GM12864 (cell line): ENCODE results near the gene ZNF416.
A peak's percentile ranks its signal among the peaks of the same experiment; 100 is the strongest.

Source experiments
- DNase-seq: peaks from one replicate; pipeline ENCODE4 v3.0.0-alpha.2; 2011; ENCODE audit warnings: low read depth
- H3K4me3 ChIP-seq: 2 replicates; pipeline ENCODE4 v1.5.1; 2011; ENCODE audit warnings: mild to moderate bottlenecking, low read depth, low read length, control low read depth
- TF ChIP-seq, protein P1 (sequence below): IDR thresholded peaks from 2 replicates; pipeline ENCODE4 v1.5.1; 2011; ENCODE audit warnings: low read depth, mild to moderate bottlenecking, moderate library complexity, low read length, control low read depth, inconsistent platforms; ENCODE audit errors: missing control alignments

ZNF416 gene

DNA sequence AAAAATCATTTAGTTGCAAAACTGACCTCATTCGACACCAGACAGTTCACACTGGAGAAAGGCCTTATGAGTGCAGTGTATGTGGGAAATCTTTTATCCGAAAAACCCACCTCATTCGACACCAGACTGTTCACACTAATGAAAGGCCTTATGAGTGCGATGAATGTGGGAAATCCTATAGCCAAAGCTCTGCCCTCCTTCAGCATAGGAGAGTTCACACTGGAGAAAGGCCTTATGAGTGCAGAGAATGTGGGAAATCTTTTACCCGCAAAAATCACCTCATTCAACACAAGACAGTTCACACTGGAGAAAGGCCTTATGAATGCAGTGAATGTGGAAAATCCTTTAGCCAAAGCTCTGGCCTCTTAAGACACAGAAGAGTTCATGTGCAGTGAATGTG is 28.2 kb upstream of the ZNF416 start:
- TF ChIP-seq, protein P1, sequence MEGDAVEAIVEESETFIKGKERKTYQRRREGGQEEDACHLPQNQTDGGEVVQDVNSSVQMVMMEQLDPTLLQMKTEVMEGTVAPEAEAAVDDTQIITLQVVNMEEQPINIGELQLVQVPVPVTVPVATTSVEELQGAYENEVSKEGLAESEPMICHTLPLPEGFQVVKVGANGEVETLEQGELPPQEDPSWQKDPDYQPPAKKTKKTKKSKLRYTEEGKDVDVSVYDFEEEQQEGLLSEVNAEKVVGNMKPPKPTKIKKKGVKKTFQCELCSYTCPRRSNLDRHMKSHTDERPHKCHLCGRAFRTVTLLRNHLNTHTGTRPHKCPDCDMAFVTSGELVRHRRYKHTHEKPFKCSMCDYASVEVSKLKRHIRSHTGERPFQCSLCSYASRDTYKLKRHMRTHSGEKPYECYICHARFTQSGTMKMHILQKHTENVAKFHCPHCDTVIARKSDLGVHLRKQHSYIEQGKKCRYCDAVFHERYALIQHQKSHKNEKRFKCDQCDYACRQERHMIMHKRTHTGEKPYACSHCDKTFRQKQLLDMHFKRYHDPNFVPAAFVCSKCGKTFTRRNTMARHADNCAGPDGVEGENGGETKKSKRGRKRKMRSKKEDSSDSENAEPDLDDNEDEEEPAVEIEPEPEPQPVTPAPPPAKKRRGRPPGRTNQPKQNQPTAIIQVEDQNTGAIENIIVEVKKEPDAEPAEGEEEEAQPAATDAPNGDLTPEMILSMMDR, result no peak
- H3K4me3 ChIP-seq, result no peak overlapping the region
- no peak for DNase-seq

GRCh38 chr19:57599761-57600383 is 21.2 kb upstream of the ZNF416 start, which contains the start of gene ZNF530:
Gene ZNF530 (plus strand): TSS chr19:57599885. CDS start chr19:57604346, 4,461 bp downstream.
- DNase-seq, result peak; percentile 81
- TF ChIP-seq, protein P1, result no peak
- H3K4me3 ChIP-seq, result peak within 1 kb of the TSS; percentile 90

DNA sequence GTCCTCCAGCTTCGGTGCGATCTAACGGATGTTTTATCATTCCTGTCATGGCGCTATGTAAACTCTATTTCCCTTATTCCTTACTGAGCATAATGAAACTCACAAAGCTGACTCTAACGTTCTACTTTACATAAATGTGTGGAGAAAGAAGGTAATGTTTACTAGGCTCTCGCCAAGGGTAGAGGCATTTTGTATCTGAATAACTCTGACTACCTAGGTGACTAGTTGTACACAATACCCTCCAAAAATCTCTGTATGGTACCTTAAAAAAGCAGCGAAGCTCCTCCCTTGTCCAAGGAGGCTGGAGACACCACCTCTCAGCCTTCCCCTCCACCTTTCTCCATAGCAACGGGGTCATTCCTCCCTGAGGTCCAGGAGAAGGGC is 20.7 kb upstream of the ZNF416 start:
- peak overlapping the region; percentile 90 for H3K4me3 ChIP-seq
- TF ChIP-seq, protein P1, result no peak
- no peak for DNase-seq

DNA sequence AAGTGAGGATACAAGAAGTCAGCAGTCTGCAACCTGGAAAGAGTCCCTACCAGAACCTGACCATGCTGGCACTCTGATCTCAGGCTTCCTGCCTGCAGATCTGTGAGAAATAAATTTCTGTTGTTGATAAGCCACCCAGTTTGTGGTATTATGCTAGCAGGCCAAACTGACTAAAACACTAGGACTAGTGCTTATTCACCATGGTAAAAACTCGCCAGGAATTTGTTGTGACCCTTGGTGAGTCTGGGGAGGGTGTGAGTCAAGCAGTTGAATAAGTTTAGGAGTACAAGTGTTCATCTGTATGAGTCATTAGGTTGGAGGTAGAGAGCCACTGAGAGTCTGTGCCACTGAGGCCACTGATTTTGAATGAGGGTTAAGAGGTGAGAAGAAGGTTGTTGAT is 8.8 kb upstream of the ZNF416 start:
- no peak overlapping the region for H3K4me3 ChIP-seq

GRCh38 chr19:57583521-57584416 is 5.1 kb upstream of the ZNF416 start, which contains the start of gene ZIK1:
Gene ZIK1 (plus strand): TSS chr19:57584145. CDS start chr19:57584357, 212 bp downstream.
- DNase-seq, result peak; percentile 87
- H3K4me3 ChIP-seq, result peak within 1 kb of the TSS; percentile 57

More for the DNA sequence above, 8.8 kb upstream of the ZNF416 start:
- TF ChIP-seq, protein P1, result no peak
- no peak for DNase-seq

GRCh38 chr19:57583104-57583520 is 4.4 kb upstream of the ZNF416 start:
- TF ChIP-seq, protein P1, result no peak
- H3K4me3 ChIP-seq, result no peak overlapping the region
- no peak for DNase-seq

More at GRCh38 chr19:57583521-57584416, 5.1 kb upstream of the ZNF416 start, which contains the start of gene ZIK1:
- TF ChIP-seq, protein P1, result no peak
